ENCODE data around the gene TMEM9.

TMEM9 gene

DNA sequence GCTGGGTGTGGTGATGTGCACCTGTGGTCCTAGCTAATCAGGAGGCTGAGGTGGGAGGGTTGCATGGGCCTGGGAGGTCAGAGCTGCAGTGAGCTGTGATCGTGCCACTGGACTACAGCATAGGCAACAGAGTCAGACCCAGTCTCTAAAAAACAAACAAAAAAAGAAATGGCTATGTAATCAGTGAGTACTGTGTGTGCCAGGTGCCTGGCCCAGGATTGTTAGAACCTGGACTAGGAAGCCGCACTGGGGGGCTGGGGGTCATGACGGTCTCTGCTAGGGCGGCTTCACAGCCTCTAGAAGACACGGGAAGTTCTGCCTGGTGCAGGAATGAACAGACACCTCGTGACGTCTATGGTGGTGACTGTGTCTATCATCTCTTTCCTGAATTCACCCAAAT, 8.5 kb downstream of the TMEM9 start:
- no peak for DNase-seq (ENCODE audit: low read depth, low spot score)
- Histone ChIP-seq H3K4me3 (no peak overlapping the region), H3K9ac (ENCODE audit: insufficient read length) (no peak overlapping the region), H3K36me3 (ENCODE audit: insufficient read depth, low read length) (peaks cover 87% of the 10 kb centered on the region), H3K9me3 (ENCODE audit: low read depth, low read length) (no peaks in the 10 kb centered on the region), H3K27ac (no peak overlapping the region)
- TF ChIP-seq FOXP2 (optimal IDR thresholded peaks at IDR 0.05; ENCODE audit: control extremely low read depth, extremely low read length, insufficient read depth) = no peak

DNA sequence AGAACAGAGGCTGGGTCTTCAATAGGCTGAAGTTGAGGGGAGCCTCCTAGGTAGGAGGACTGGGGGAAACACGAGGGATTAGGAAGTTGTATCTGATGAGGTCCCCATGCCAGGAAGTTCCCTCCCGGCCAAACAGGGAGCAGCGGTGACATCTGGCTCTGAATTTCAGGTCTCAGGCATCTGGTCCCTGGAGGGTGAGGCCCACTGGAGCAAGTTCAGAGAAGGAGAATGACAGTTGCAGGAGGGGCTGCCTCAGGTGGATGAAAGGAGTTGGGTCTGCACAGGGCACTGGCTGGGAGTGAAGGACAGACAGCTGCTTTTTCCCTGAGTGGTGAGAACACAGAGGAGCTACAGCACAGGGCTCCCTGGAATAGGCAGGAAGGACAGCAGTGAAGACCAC, 9.1 kb downstream of the TMEM9 start:
- Histone ChIP-seq H3K9me3 (ENCODE audit: low read depth, low read length) (no peaks in the 10 kb centered on the region), H3K36me3 (ENCODE audit: insufficient read depth, low read length) (peaks cover 84% of the 10 kb centered on the region), H3K4me3 (no peak overlapping the region), H3K27ac (no peak overlapping the region), H3K9ac (ENCODE audit: insufficient read length) (no peak overlapping the region)
- no peak for DNase-seq (ENCODE audit: low read depth, low spot score)
- TF ChIP-seq FOXP2 (optimal IDR thresholded peaks at IDR 0.05; ENCODE audit: control extremely low read depth, extremely low read length, insufficient read depth) = no peak
- no peak for TF ChIP-seq POLR2AphosphoS5 (IDR thresholded peaks at IDR 0.05; ENCODE audit: borderline replicate concordance, low read depth, low read length)
- TF ChIP-seq EZH2 (IDR thresholded peaks at IDR 0.05) = no peak

DNA sequence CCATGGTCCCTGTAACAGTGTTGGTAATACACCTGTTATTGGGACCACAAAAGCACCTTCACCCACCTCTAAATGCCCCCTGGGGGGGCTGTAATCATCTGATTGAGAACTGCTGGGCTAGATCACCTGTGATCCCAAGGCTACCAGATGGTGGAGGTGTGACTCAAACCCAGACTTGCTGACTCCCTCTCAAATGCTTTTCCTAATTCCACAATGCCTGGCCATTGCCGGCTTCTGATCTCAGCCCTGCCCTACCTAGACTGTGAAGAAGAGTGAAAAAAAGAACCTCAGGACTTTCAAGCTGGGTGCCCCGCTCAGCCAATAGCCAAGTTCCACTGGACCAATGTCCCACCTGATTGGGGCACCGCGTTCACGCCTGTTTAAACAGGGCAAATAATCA, 9.6 kb downstream of the TMEM9 start:
- DNase-seq (ENCODE audit: low read depth, low spot score) = no peak
- Histone ChIP-seq H3K9me3 (ENCODE audit: low read depth, low read length) (no peaks in the 10 kb centered on the region), H3K9ac (ENCODE audit: insufficient read length) (no peak overlapping the region), H3K36me3 (ENCODE audit: insufficient read depth, low read length) (peaks cover 81% of the 10 kb centered on the region), H3K27ac (no peak overlapping the region), H3K4me3 (no peak overlapping the region)
- TF ChIP-seq FOXP2 (optimal IDR thresholded peaks at IDR 0.05; ENCODE audit: control extremely low read depth, extremely low read length, insufficient read depth) (no peak), EZH2 (IDR thresholded peaks at IDR 0.05) (no peak), POLR2AphosphoS5 (IDR thresholded peaks at IDR 0.05; ENCODE audit: borderline replicate concordance, low read depth, low read length) (no peak)

DNA sequence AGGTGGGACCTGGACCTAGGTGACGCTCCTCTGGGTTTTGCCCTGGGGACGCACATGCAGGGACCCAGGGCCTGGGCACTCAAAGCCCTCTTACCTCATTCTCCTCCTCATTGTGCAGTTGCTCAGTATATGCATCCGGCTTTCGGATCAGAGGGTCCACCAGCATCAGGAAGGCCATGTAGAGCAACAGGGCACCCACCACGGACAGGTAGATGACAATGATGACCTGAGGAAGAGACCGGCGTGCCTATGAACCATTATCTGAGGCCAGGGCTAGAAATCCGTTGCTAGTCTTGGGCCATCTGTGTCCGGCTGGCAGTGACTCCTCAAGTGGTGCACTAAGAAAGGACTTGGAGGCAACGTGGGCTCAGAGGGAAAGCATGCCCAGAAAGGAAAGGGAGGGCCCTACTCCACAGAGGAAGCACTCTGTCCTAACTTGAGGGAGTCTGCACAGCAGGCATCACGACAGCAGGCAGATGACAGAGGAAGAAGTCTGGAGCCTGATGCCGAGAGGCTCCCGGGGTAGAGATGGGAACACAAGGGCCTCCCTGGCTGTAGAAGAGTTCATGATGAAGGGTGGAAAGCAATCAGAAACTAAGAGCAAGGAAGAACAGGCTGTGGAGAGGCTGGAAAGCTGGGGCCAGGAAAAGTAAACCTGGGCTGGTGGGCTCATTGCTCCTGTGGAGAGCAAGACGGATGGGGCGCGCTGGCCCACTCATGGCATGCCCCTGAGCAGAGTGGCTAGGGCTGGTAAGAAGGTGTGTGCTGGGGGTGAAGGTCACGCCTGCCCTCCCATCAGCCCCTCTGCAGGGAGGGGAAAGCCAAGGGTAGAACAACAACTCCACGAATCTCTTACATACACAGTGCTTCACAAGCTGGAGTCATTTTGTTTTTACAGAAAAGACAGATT, 10.3 kb downstream of the TMEM9 start:
- H3K27ac ChIP-seq = no peak overlapping the region
- peaks cover 80% of the 10 kb centered on the region for H3K36me3 ChIP-seq (ENCODE audit: insufficient read depth, low read length)
- DNase-seq (ENCODE audit: low read depth, low spot score) = no peak
- TF ChIP-seq EZH2 (IDR thresholded peaks at IDR 0.05) (no peak), FOXP2 (optimal IDR thresholded peaks at IDR 0.05; ENCODE audit: control extremely low read depth, extremely low read length, insufficient read depth) (no peak), POLR2AphosphoS5 (IDR thresholded peaks at IDR 0.05; ENCODE audit: borderline replicate concordance, low read depth, low read length) (no peak)
- no peak overlapping the region for H3K9ac ChIP-seq (ENCODE audit: insufficient read length)
- H3K9me3 ChIP-seq (ENCODE audit: low read depth, low read length) = no peaks in the 10 kb centered on the region
- no peak overlapping the region for H3K4me3 ChIP-seq

DNA sequence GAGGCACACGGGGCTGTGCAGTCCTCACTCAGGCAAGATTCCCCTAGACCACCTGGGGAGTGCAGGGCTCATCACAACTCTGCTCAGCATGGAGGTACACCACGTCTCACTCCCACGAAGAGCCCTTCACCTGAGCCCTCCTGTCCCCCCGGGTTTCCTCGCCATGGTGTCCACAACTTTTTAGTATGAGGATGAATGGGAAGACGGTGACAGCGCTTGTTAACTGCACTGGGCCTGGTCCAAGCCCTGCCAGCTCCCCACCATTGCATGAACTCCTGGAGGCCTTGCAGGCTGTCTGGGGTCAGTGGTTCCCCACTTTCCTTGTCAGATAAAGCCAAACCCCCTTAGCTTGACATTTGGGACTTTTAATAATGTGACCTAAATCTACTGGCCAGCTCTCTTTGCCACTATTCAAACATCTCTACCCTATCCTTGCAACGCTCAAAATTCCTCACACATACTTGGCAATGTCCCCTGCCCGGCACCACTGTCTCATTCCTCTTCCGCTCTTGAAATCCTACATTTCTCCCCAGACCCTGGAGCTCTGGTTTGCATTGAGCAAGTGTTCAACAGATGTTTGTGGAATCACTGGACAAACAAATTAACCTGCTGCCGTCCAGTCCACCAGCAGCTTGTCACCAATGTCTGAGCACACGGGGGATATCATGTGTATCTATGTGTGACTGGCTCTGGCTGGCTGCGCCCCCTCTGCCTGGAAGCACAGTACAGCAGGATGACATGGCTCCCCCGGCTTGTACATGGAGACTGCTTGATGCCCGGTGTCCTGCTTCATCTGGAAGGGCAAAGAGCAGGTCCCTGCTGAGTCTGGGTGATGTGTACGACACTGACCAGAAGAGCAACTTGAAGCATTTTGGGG, 11.2 kb downstream of the TMEM9 start:
- TF ChIP-seq FOXP2 (optimal IDR thresholded peaks at IDR 0.05; ENCODE audit: control extremely low read depth, extremely low read length, insufficient read depth) (no peak), POLR2AphosphoS5 (IDR thresholded peaks at IDR 0.05; ENCODE audit: borderline replicate concordance, low read depth, low read length) (no peak), EZH2 (IDR thresholded peaks at IDR 0.05) (no peak)
- no peak overlapping the region for H3K27ac ChIP-seq
- H3K9me3 ChIP-seq (ENCODE audit: low read depth, low read length) = no peaks in the 10 kb centered on the region
- H3K9ac ChIP-seq (ENCODE audit: insufficient read length) = no peak overlapping the region
- H3K4me3 ChIP-seq = no peak overlapping the region
- H3K36me3 ChIP-seq (ENCODE audit: insufficient read depth, low read length) = peaks cover 72% of the 10 kb centered on the region
- no peak for DNase-seq (ENCODE audit: low read depth, low spot score)

DNA sequence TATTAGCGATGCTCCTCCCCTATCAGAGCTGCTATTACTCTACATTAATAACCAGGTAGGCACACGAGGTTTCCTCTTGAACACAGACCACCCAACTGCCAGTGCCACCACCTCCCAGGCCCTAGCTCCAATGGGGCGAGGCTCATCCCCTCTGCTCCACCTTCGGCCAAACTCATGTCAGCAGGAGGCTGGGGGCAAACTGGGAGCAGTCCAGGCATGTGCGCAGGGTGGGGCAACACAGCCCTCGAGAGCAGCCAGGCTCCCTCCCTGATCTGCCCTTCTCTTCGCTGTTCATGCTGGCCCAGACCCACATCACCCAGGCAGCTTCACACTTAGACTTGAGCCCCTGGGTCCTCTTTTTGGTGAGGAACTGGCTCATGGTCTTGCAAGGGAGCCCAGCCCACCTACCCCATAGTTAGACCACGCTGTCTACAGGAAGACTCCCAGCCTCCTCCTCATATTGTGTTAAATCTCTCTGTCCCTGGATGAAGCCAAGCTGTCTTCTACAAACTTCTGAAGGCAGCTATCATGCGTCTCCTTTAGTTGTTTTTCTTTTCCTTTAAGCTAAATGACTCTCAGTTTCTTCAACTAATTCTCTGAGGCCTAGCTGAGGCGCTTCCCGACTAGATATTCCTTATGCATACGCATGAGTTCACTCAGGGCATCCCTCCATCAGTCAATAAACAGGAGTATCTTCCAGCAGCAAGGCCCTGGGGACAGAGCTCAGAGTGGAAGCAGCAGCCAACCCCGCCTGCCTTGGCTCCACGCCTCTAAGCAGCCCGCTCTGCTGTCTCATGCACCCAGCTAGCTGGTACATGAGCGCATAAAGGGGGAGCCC, 12.0 kb downstream of the TMEM9 start:
- DNase-seq (ENCODE audit: low read depth, low spot score) = no peak
- Histone ChIP-seq H3K9ac (ENCODE audit: insufficient read length) (no peak overlapping the region), H3K36me3 (ENCODE audit: insufficient read depth, low read length) (peaks cover 66% of the 10 kb centered on the region), H3K4me3 (no peak overlapping the region), H3K9me3 (ENCODE audit: low read depth, low read length) (no peaks in the 10 kb centered on the region), H3K27ac (no peak overlapping the region)
- TF ChIP-seq POLR2AphosphoS5 (IDR thresholded peaks at IDR 0.05; ENCODE audit: borderline replicate concordance, low read depth, low read length) (no peak), FOXP2 (optimal IDR thresholded peaks at IDR 0.05; ENCODE audit: control extremely low read depth, extremely low read length, insufficient read depth) (no peak), EZH2 (IDR thresholded peaks at IDR 0.05) (no peak)

DNA sequence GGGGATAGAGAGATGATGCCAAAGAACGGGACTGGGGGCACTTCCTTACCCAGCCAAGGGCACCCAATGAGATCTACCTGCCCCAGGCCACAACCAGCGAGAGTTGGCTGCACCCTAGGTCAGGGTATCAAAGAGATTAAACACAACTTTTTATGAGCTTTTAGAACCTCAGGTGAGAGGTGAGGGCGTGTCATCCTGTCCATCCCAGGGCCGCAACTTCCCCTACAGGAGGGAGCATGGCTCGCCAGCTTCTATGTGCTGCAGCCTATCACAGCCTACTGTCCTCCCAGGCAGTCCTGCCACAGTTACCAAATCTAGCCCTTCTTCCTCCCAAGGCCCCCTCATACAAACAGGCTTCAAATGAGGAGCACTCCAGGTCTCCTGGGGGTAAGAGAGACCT, 12.9 kb downstream of the TMEM9 start:
- Histone ChIP-seq H3K9me3 (ENCODE audit: low read depth, low read length) (no peaks in the 10 kb centered on the region), H3K36me3 (ENCODE audit: insufficient read depth, low read length) (peaks cover 62% of the 10 kb centered on the region)
- TF ChIP-seq FOXP2 (optimal IDR thresholded peaks at IDR 0.05; ENCODE audit: control extremely low read depth, extremely low read length, insufficient read depth) = no peak
- TF ChIP-seq EZH2 (IDR thresholded peaks at IDR 0.05) = no peak
- TF ChIP-seq POLR2AphosphoS5 (IDR thresholded peaks at IDR 0.05; ENCODE audit: borderline replicate concordance, low read depth, low read length) = no peak

DNA sequence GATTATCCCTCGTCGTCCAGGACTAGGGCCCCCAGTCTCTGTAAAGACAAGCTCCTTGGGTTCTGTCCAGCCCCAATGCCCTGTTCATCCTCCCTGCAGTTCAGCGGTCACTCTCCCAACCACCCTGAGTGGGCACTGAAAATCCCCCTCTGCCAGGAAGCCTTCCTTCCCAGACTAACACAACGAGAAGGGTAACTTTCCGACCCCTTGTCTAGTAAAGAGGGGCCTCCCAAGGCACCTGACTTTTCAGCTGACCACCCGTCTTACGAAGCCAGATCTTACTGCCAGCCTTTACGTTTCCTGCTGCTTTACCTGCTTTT, 13.4 kb downstream of the TMEM9 start:
- H3K9me3 ChIP-seq (ENCODE audit: low read depth, low read length) = no peaks in the 10 kb centered on the region
- no peak for DNase-seq (ENCODE audit: low read depth, low spot score)
- H3K9ac ChIP-seq (ENCODE audit: insufficient read length) = no peak overlapping the region
- H3K27ac ChIP-seq = no peak overlapping the region
- no peak for TF ChIP-seq EZH2 (IDR thresholded peaks at IDR 0.05)
- TF ChIP-seq POLR2AphosphoS5 (IDR thresholded peaks at IDR 0.05; ENCODE audit: borderline replicate concordance, low read depth, low read length) = no peak
- no peak for TF ChIP-seq FOXP2 (optimal IDR thresholded peaks at IDR 0.05; ENCODE audit: control extremely low read depth, extremely low read length, insufficient read depth)
- H3K4me3 ChIP-seq = no peak overlapping the region
- peaks cover 60% of the 10 kb centered on the region for H3K36me3 ChIP-seq (ENCODE audit: insufficient read depth, low read length)

More for the DNA sequence above, 12.9 kb downstream of the TMEM9 start:
- no peak for DNase-seq (ENCODE audit: low read depth, low spot score)
- Histone ChIP-seq H3K4me3 (no peak overlapping the region), H3K27ac (no peak overlapping the region), H3K9ac (ENCODE audit: insufficient read length) (no peak overlapping the region)

Measured in SK-N-MC (cell line).